Mucosa of descending colon (tissue), 3 donors: ENCODE measurements around the gene NOS1. TPM values are rescaled to one million over a fixed set of nuclear protein-coding genes. Genes with fewer than 3 reads are reported as not detected.

Experiments used
- ATAC-seq: fragments of 200-7000 bp; cut with Tn5 transposase; one replicate; pipeline ENCODE4 v1.9.1; 2020; ENCODE audit warnings: mild to moderate bottlenecking, moderate library complexity
- DNase-seq, 3 donors: peaks; one replicate each; pipeline ENCODE4 v3.0.0-alpha.2; 2020
- H3K36me3 ChIP-seq: fragments of 200-600 bp; one replicate; pipeline ENCODE4 v1.8.0; 2021; ENCODE audit warnings: low read depth, mild to moderate bottlenecking
- H3K4me1 ChIP-seq: fragments of 200-600 bp; one replicate; pipeline ENCODE4 v1.8.0; 2021; ENCODE audit warnings: low read depth, mild to moderate bottlenecking
- H3K4me3 ChIP-seq: fragments of 200-600 bp; one replicate; pipeline ENCODE4 v1.8.0; 2021; ENCODE audit warnings: mild to moderate bottlenecking
- H3K9me3 ChIP-seq: fragments of 200-600 bp; one replicate; pipeline ENCODE4 v1.8.0; 2021; ENCODE audit warnings: mild to moderate bottlenecking
- intact Hi-C, 2 donors: fragments of 100-400 bp; cut with DNase I in 1 of 2; cut with micrococcal nuclease in 1 of 2; formaldehyde crosslinking; loops; one replicate each; pipeline versions ENCODE4 v1.11.0 to v1.11.1; 2022; cut with DNase I, micrococcal nuclease
- total RNA-seq, 3 donors: library from RNA; stranded (reverse); fragmentation: NEBNext Ultra II Directional in 2 of 3; extraction: Animal tissue kit (Norgen Biotek cat#: 25700) in 2 of 3; gene quantifications; one replicate each; pipeline versions ENCODE4 v1.2.1 to v1.2.4, GENCODE V29; 2021 to 2023
- TF ChIP-seq, protein P1 (sequence below): fragments of 200-600 bp; IDR thresholded peaks from one replicate; pipeline ENCODE4 v1.8.0; 2022; ENCODE audit warnings: antibody characterized with exemption, mild to moderate bottlenecking
- donor health status: DM: no; HTN: no; CAD: no; lungs with moderate emphysema.
- donor health status: DM: no; HTN: no; CAD: no.
- donor health status: DM: no; HTN: yes; CAD: no.

Gene NOS1
- total RNA-seq, 3 donors from 2014 or later: 0.09 to 11.0 (median 0.29) TPM

DNA sequence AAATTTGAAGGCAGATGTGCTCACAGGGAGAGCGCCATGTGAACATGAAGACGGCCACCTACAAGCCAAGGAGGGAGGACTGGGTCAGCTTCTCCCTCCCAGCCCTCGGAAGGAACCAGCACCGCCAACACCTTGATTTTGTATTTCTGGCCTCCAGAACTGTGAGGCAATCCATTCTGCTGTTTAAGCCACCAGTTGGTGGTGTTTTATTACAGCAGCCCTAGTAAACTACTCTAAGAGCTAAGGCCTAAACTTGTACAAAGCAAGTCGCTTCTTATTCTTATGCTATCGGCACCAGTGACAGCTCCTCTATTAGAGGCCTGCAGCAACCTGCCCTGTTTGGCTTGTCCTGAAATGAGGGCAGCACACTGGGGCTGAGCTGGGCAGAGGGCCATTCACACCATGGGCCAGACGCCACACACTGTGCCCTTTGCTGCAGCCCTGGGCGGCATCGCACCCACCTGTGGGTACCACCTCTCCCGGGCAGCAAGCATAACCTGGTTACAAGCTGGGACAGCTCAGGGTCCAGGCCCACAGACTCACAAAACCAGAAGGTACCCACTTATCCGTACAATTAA lies 62.7 kb downstream of the NOS1 start:
- Histone ChIP-seq H3K4me1 (no peaks in the 10 kb centered on the region), H3K36me3 (no peaks in the 10 kb centered on the region), H3K9me3 (no peaks in the 10 kb centered on the region), H3K4me3 (no peak overlapping the region)
- intact Hi-C loops: no loop called here
- TF ChIP-seq, protein P1, sequence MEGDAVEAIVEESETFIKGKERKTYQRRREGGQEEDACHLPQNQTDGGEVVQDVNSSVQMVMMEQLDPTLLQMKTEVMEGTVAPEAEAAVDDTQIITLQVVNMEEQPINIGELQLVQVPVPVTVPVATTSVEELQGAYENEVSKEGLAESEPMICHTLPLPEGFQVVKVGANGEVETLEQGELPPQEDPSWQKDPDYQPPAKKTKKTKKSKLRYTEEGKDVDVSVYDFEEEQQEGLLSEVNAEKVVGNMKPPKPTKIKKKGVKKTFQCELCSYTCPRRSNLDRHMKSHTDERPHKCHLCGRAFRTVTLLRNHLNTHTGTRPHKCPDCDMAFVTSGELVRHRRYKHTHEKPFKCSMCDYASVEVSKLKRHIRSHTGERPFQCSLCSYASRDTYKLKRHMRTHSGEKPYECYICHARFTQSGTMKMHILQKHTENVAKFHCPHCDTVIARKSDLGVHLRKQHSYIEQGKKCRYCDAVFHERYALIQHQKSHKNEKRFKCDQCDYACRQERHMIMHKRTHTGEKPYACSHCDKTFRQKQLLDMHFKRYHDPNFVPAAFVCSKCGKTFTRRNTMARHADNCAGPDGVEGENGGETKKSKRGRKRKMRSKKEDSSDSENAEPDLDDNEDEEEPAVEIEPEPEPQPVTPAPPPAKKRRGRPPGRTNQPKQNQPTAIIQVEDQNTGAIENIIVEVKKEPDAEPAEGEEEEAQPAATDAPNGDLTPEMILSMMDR: no peak
- no peak for DNase-seq
- no peak for ATAC-seq

DNA sequence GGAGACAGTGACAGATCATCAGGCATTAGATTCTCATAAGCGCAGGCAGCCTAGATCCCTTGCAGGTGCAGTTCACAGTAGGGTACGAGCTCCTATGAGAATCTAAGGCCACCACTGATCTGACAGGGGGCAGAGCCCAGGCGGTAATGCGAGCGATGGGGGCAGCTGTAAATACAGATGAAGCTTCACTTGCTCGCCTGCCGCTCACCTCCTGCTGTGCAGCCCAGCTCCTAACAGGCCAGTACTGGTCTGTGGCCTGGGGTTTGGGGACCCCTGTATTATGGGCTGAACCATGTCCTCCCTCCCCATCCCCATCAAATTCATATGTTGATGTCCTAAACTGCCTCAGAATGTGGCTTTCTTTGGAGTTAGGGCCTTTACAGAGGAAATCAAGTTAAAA lies 63.2 kb downstream of the NOS1 start:
- Histone ChIP-seq H3K4me1 (no peaks in the 10 kb centered on the region), H3K4me3 (no peak overlapping the region), H3K36me3 (no peaks in the 10 kb centered on the region), H3K9me3 (no peaks in the 10 kb centered on the region)
- intact Hi-C loops: no loop called here
- DNase-seq (no peak), ATAC-seq (no peak)
- TF ChIP-seq, protein P1: no peak

DNA sequence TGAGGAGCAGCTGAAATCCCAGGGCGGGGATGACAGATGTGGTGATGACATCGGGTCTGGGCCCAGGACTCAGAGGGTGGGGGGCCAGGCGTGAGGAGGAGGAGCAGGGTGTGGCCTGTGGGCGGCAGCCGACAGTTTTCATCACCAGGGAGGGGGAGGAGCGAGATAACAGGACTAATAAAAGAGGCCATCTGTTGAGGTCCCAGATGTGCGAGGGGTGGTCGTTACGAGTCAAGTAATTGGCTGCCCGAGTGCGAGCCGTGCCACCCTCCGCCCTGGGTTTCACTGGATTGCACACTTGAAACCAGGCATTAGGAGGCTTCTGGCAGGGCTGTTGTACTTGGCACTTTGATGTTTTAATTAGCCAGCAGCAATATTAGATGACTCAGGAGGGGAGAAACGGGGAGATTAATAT lies 67.2 kb downstream of the NOS1 start:
- no peak for ATAC-seq
- DNase-seq: no peak
- intact Hi-C loops: no loop called here
- Histone ChIP-seq H3K36me3 (no peaks in the 10 kb centered on the region), H3K4me1 (no peaks in the 10 kb centered on the region), H3K9me3 (no peaks in the 10 kb centered on the region), H3K4me3 (no peak overlapping the region)
- TF ChIP-seq, protein P1: no peak

DNA sequence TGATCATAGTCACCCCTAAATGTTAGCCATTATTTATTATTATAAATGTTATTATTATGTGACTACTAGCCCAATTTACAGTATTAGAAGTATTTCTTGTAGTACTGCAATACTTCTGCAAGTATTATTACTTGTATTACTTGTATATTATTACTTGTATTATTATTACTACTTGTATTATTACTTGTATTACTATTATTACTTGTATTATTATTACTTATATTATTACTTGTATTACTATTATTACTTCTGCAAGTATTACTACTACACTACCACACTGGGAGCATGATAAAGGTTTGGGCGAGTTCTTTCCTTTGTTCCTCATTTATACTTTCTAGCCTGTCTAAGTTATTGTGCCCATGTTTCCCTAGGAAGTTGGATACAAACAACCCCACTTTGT lies 67.9 kb downstream of the NOS1 start:
- TF ChIP-seq, protein P1: no peak
- H3K4me3 ChIP-seq: no peak overlapping the region
- intact Hi-C loops: no loop called here
- ATAC-seq (no peak), DNase-seq (no peak)
- no peaks in the 10 kb centered on the region for H3K36me3 ChIP-seq
- no peaks in the 10 kb centered on the region for H3K4me1 ChIP-seq
- H3K9me3 ChIP-seq: no peaks in the 10 kb centered on the region

DNA sequence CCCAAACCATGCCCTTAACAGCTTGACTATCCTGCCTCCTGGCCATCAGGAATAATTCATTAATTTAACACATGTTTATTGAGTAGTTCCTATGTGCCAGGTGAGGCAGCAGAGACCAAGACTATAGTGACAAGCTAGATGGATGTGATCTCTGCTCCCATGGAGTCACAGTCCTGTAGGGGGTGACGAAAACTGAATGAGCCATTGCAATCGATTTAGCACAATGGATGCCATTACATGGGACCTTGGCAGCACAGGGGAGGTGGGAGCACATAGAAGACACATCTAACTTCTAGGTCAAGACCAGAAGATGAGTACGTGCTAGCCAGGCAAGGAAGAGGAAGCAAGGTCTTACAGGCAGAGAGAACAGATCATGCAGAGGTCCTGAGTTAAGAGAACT lies 68.7 kb downstream of the NOS1 start:
- DNase-seq (no peak), ATAC-seq (no peak)
- TF ChIP-seq, protein P1: no peak
- Histone ChIP-seq H3K9me3 (no peaks in the 10 kb centered on the region), H3K4me3 (no peak overlapping the region), H3K36me3 (no peaks in the 10 kb centered on the region), H3K4me1 (no peaks in the 10 kb centered on the region)
- intact Hi-C loops: no loop called here

DNA sequence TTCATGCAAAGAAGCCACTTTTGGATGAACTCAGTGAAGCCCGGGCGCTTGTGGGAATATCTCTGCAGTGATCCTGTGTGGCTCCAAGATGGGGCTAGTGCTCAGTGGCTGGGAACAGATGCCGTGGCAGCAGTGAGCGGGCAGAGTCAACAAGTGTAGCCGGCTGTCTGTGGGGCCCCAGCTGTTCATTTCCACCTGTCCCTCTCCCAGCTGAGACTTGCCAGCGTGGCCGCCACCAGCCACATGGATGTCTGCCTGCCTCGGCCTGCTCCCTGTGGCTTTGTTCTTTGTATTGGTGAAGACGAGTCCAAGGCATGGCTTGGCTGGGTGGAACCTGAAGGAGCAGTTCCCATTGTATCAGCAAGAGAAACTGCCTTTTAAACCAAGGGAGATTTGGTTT lies 77.3 kb downstream of the NOS1 start:
- intact Hi-C loops: no loop called here
- Histone ChIP-seq H3K4me1 (no peaks in the 10 kb centered on the region), H3K36me3 (no peaks in the 10 kb centered on the region), H3K9me3 (no peaks in the 10 kb centered on the region), H3K4me3 (no peak overlapping the region)
- ATAC-seq (no peak), DNase-seq (no peak)
- TF ChIP-seq, protein P1: no peak
